HEK293 (cell line): Measurements from ENCODE around the gene ADAM17.

Source experiments
- CTCF ChIA-PET: fragments of 350-600 bp; formaldehyde crosslinking; extraction: SDS; loops from one replicate; lab custom pipeline; 2021; ENCODE audit warnings: antibody characterized with exemption; lab: Yijun Ruan, JAX
- POLR2A ChIA-PET: fragments of 300-600 bp; formaldehyde crosslinking; extraction: SDS; loops from one replicate; lab custom pipeline; 2020; ENCODE audit warnings: antibody characterized with exemption, inconsistent platforms; lab: Yijun Ruan, JAX
- H3K27ac ChIP-seq: fragments of 200-500 bp; sonication (Bioruptor generic); 2 replicates; pipeline ENCODE4 v1.5.1; 2014; ENCODE audit warnings: low read depth, low read length, control low read depth, inconsistent platforms; ENCODE audit errors: extremely low read depth
- H3K36me3 ChIP-seq, 2 experiments: fragments of 200-500 bp in 1 of 2; sonication (Bioruptor generic) in 1 of 2; 1 replicate in 1 of 2; 2 replicates in 1 of 2; pipeline ENCODE4 v1.5.1; 2014 to 2017; ENCODE audit warnings: inconsistent platforms in 2 of 2, low read length in 2 of 2; ENCODE audit not compliant: control insufficient read depth in 2 of 2, insufficient read depth in 1 of 2
- H3K4me1 ChIP-seq: fragments of 200-500 bp; sonication (Bioruptor generic); 2 replicates; pipeline ENCODE4 v1.5.1; 2014; ENCODE audit warnings: mild to moderate bottlenecking, low read length, inconsistent platforms; ENCODE audit not compliant: control insufficient read depth, insufficient read depth
- H3K4me3 ChIP-seq: 2 replicates; pipeline ENCODE4 v1.5.1; 2011; ENCODE audit warnings: low read depth, mild to moderate bottlenecking, control low read depth, low read length, moderate library complexity
- H3K9me3 ChIP-seq: fragments of 200-500 bp; sonication (Bioruptor generic); 2 replicates; pipeline ENCODE4 v1.5.1; 2014; ENCODE audit warnings: low read depth, low read length, inconsistent platforms; ENCODE audit not compliant: control insufficient read depth, insufficient read depth
- GLIS2 ChIP-seq: fragments of 450-650 bp; formaldehyde crosslinking; IDR thresholded peaks from 2 replicates; pipeline ENCODE4 v1.5.1; 2016; ENCODE audit warnings: missing biosample characterization, missing genetic modification characterization
- IKZF3 ChIP-seq: fragments of 450-650 bp; IDR thresholded peaks from 2 replicates; pipeline ENCODE4 v1.5.0; 2018; ENCODE audit warnings: missing biosample characterization, mild to moderate bottlenecking, missing genetic modification characterization, moderate library complexity
- MYNN ChIP-seq: fragments of 450-650 bp; formaldehyde crosslinking; IDR thresholded peaks from 2 replicates; pipeline ENCODE4 v1.5.1; 2016; ENCODE audit warnings: missing biosample characterization, missing genetic modification characterization, borderline replicate concordance
- SALL2 ChIP-seq: fragments of 450-650 bp; formaldehyde crosslinking; IDR thresholded peaks from 2 replicates; pipeline ENCODE4 v1.5.0; 2017; ENCODE audit warnings: missing biosample characterization, mild to moderate bottlenecking, missing genetic modification characterization, borderline replicate concordance
- SP3 ChIP-seq: fragments of 450-650 bp; formaldehyde crosslinking; IDR thresholded peaks from 2 replicates; pipeline ENCODE4 v1.5.1; 2016; ENCODE audit warnings: missing biosample characterization, missing genetic modification characterization
- YY1 ChIP-seq: fragments of 450-650 bp; formaldehyde crosslinking; IDR thresholded peaks from 2 replicates; pipeline ENCODE4 v1.5.1; 2018; ENCODE audit warnings: missing biosample characterization, missing genetic modification characterization
- ZIC2 ChIP-seq: fragments of 450-650 bp; formaldehyde crosslinking; IDR thresholded peaks from 2 replicates; pipeline ENCODE4 v1.5.1; 2016; ENCODE audit warnings: missing biosample characterization, missing genetic modification characterization
- ZNF112 ChIP-seq: fragments of 450-650 bp; formaldehyde crosslinking; IDR thresholded peaks from 2 replicates; pipeline ENCODE4 v1.5.0; 2017; ENCODE audit warnings: missing biosample characterization, missing genetic modification characterization
- ZNF140 ChIP-seq: fragments of 450-650 bp; formaldehyde crosslinking; IDR thresholded peaks from 2 replicates; pipeline ENCODE4 v1.5.1; 2016; ENCODE audit warnings: missing biosample characterization, missing genetic modification characterization
- ZNF2 ChIP-seq: fragments of 450-650 bp; formaldehyde crosslinking; IDR thresholded peaks from 2 replicates; pipeline ENCODE4 v1.5.1; 2016; ENCODE audit warnings: missing biosample characterization, missing genetic modification characterization
- ZNF274 ChIP-seq, 2 experiments: fragments of 200-500 bp in 1 of 2; fragments of 450-650 bp in 1 of 2; sonication (Bioruptor generic) in 1 of 2; formaldehyde crosslinking in 1 of 2; IDR thresholded peaks; 2 replicates each; pipeline versions ENCODE4 v1.5.1 to v1.6.1; 2014 to 2016; ENCODE audit warnings: borderline replicate concordance in 1 of 2, inconsistent platforms in 1 of 2, low read length in 1 of 2, missing biosample characterization in 1 of 2, missing genetic modification characterization in 1 of 2
- ZNF302 ChIP-seq: fragments of 450-650 bp; formaldehyde crosslinking; IDR thresholded peaks from 2 replicates; pipeline ENCODE4 v1.5.1; 2016; ENCODE audit warnings: missing biosample characterization, missing genetic modification characterization, low read depth
- ZNF335 ChIP-seq: fragments of 450-650 bp; formaldehyde crosslinking; conservative IDR thresholded peaks from 2 replicates; pipeline ENCODE4 v1.5.1; 2016; ENCODE audit warnings: missing biosample characterization, missing genetic modification characterization
- ZNF501 ChIP-seq: fragments of 450-650 bp; formaldehyde crosslinking; IDR thresholded peaks from 2 replicates; pipeline ENCODE4 v1.5.1; 2016; ENCODE audit warnings: missing biosample characterization, missing genetic modification characterization
- ZNF529 ChIP-seq: fragments of 450-650 bp; formaldehyde crosslinking; IDR thresholded peaks from 2 replicates; pipeline ENCODE4 v1.5.1; 2017; ENCODE audit warnings: missing genetic modification characterization, missing biosample characterization; ENCODE audit not compliant: insufficient replicate concordance
- ZNF585B ChIP-seq: fragments of 450-650 bp; formaldehyde crosslinking; IDR thresholded peaks from 2 replicates; pipeline ENCODE4 v1.5.1; 2016; ENCODE audit warnings: missing biosample characterization, missing genetic modification characterization
- TF ChIP-seq, protein P1 (sequence below): fragments of 450-650 bp; formaldehyde crosslinking; IDR thresholded peaks from 2 replicates; pipeline ENCODE4 v1.5.1; 2016; ENCODE audit warnings: missing biosample characterization, missing genetic modification characterization
- TF ChIP-seq, protein P2 (sequence below): fragments of 450-650 bp; formaldehyde crosslinking; IDR thresholded peaks from 2 replicates; pipeline ENCODE4 v1.5.1; 2017; ENCODE audit warnings: missing biosample characterization, missing genetic modification characterization
- TF ChIP-seq, protein P3 (sequence below): fragments of 450-650 bp; formaldehyde crosslinking; IDR thresholded peaks from 2 replicates; pipeline ENCODE4 v1.5.1; 2016; ENCODE audit warnings: missing biosample characterization, missing genetic modification characterization
- TF ChIP-seq, protein P4 (sequence below): fragments of 450-650 bp; formaldehyde crosslinking; IDR thresholded peaks from 2 replicates; pipeline ENCODE4 v1.5.1; 2016; ENCODE audit warnings: missing biosample characterization, missing genetic modification characterization

Gene ADAM17

DNA sequence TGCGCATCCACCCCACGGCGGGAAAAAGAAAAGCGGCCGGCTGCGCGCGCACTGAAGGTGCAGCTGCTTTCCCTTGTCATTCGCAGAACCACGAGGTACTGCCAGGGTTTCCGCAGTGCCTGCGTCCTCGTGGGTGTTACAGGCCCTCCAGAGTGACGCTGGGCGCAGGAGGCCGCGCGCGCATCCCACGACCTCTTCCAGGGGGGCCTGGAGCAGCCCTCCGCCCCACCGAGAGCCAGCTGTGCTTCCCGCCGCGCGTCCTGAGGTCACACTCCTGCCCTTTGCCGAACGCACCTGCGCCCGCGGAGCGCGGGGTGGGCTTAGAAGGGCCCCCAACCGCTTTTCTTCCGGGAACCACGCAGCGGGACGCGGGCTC lies 81.7 kb downstream of the ADAM17 start:
- no peaks in the 10 kb centered on the region for H3K9me3 ChIP-seq
- H3K27ac ChIP-seq: peak overlapping the region; percentile 92; the same call in 1 of the 2 replicates
- no peak for TF ChIP-seq ZNF274 (IDR thresholded peaks at IDR 0.05; ENCODE audit: low read length)
- no peak for TF ChIP-seq ZNF274 (tag by site-specific recombination; IDR thresholded peaks at IDR 0.05; ENCODE audit: borderline replicate concordance)
- TF ChIP-seq SALL2 (tag by site-specific recombination): no peak
- peak; percentile 82 for TF ChIP-seq ZIC2 (tag by site-specific recombination)
- 0 out of 2 replicates have a peak, but pooled peaks have one; percentile 10 for TF ChIP-seq IKZF3 (tag by site-specific recombination)
- 0 out of 2 replicates have a peak, but pooled peaks have one; percentile 38 for TF ChIP-seq GLIS2
- TF ChIP-seq ZNF2 (tag by site-specific recombination): peak; percentile 64
- TF ChIP-seq, protein P1, sequence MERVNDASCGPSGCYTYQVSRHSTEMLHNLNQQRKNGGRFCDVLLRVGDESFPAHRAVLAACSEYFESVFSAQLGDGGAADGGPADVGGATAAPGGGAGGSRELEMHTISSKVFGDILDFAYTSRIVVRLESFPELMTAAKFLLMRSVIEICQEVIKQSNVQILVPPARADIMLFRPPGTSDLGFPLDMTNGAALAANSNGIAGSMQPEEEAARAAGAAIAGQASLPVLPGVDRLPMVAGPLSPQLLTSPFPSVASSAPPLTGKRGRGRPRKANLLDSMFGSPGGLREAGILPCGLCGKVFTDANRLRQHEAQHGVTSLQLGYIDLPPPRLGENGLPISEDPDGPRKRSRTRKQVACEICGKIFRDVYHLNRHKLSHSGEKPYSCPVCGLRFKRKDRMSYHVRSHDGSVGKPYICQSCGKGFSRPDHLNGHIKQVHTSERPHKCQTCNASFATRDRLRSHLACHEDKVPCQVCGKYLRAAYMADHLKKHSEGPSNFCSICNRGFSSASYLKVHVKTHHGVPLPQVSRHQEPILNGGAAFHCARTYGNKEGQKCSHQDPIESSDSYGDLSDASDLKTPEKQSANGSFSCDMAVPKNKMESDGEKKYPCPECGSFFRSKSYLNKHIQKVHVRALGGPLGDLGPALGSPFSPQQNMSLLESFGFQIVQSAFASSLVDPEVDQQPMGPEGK (tag by site-specific recombination): 0 out of 2 replicates have a peak, but pooled peaks have one; percentile 47
- no peaks in the 10 kb centered on the region; the same call in 1 of the 2 replicates for H3K4me1 ChIP-seq
- H3K36me3 ChIP-seq: peaks cover 0 to 63% of the 10 kb centered on the region in 2 experiments
- POLR2A ChIA-PET: interaction anchor here (0.7 to 3.0 kb wide), 3 partner anchors 60 to 85 kb away, joined by 3 to 12 read pairs (median 3); partner anchors contain the start of gene ADAM17
- peak overlapping the region; percentile 59 for H3K4me3 ChIP-seq
- CTCF ChIA-PET: interaction anchor here (0.6 to 0.9 kb wide), 3 partner anchors 9 to 107 kb away, joined by 3 read pairs; no protein-coding TSS in a partner anchor

DNA sequence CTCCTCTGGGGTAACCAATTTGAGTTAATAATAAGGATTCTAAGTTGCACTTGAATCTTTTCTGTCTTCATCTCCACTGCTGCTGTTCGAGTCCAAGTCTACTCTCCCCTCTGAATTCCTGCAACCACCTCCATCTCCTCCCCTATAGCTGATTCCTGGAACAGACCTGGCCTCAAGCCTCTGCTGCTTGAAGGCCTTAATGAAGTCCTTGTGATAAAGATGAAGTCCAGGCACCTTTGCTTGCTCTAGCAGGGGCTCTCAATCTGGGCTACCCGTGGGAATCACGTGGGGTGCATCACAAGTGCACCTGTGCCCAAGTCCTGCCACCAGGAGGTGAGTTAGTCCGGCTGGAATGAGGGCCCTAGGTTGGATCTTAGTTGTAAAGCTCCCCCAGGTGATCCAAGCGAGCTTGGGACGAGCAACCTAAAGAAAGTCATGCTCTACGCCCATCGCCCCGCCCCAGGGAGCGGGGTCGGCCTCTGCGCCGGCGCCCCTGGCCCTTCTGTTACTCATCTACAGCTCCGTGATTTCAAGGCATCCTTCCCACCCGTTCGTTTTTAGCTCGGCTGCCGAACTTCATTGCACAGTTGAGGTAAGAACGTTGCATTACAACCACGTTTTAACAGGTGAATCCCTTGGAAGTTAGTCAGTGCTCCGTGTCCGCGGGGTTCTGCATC lies 82.2 kb downstream of the ADAM17 start:
- no peaks in the 10 kb centered on the region; the same call in 1 of the 2 replicates for H3K4me1 ChIP-seq
- CTCF ChIA-PET: interaction anchor here (0.6 to 0.9 kb wide), 4 partner anchors 9 to 135 kb away, joined by 3 read pairs; no protein-coding TSS in a partner anchor
- H3K36me3 ChIP-seq: peaks cover 4 to 62% of the 10 kb centered on the region in 2 experiments
- H3K27ac ChIP-seq: no peak overlapping the region; the same call in 1 of the 2 replicates
- no peaks in the 10 kb centered on the region for H3K9me3 ChIP-seq
- POLR2A ChIA-PET: interaction anchor here (0.5 to 3.0 kb wide), 4 partner anchors 19 to 86 kb away, joined by 3 to 12 read pairs (median 4); partner anchors contain the start of gene ADAM17
- TF ChIP-seq ZNF2 (tag by site-specific recombination): no peak
- no peak for TF ChIP-seq YY1 (tag by site-specific recombination)
- no peak for TF ChIP-seq ZIC2 (tag by site-specific recombination)
- TF ChIP-seq ZNF501 (tag by site-specific recombination): no peak
- H3K4me3 ChIP-seq: no peak overlapping the region

DNA sequence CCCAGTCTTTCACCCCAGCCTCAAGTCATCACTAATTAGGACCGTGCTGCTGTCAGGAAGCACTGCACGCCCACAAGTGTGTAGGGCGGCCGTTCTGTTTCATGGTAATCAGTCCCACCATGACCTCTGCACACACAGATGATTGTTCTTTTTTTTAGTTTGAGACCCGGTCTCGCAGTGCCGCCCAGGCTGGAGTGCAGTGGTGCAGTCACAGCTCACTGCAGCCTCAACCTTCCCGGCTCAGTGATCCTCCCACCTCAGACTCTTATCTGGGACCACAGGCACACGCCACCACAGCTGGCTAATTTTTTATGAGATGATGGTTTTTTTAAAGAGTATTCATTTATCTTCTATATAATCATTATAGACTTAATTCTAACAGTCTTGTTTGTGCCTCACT lies 83.1 kb downstream of the ADAM17 start:
- Histone ChIP-seq H3K27ac (no peak overlapping the region), H3K9me3 (no peaks in the 10 kb centered on the region), H3K4me1 (no peaks in the 10 kb centered on the region; the same call in 1 of the 2 replicates), H3K36me3 (peaks cover 8 to 63% of the 10 kb centered on the region in 2 experiments), H3K4me3 (no peak overlapping the region)
- ChIA-PET CTCF (interaction anchor here (0.7 kb wide), 1 partner anchor 21 kb away, joined by 3 read pairs; no protein-coding TSS in a partner anchor), POLR2A (interaction anchor here (0.6 to 0.7 kb wide), 2 partner anchors 63 to 337 kb away, joined by 3 to 8 read pairs; no protein-coding TSS in a partner anchor)
- TF ChIP-seq, protein P2, sequence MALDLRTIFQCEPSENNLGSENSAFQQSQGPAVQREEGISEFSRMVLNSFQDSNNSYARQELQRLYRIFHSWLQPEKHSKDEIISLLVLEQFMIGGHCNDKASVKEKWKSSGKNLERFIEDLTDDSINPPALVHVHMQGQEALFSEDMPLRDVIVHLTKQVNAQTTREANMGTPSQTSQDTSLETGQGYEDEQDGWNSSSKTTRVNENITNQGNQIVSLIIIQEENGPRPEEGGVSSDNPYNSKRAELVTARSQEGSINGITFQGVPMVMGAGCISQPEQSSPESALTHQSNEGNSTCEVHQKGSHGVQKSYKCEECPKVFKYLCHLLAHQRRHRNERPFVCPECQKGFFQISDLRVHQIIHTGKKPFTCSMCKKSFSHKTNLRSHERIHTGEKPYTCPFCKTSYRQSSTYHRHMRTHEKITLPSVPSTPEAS (tag by site-specific recombination): no peak
- TF ChIP-seq ZNF140 (tag by site-specific recombination): no peak
- TF ChIP-seq ZNF335 (tag by site-specific recombination): no peak
- no peak for TF ChIP-seq ZNF302 (tag by site-specific recombination)
- no peak for TF ChIP-seq ZNF585B (tag by site-specific recombination)
- TF ChIP-seq MYNN (tag by site-specific recombination): no peak
- no peak for TF ChIP-seq ZNF529 (tag by site-specific recombination)
- TF ChIP-seq, protein P3, sequence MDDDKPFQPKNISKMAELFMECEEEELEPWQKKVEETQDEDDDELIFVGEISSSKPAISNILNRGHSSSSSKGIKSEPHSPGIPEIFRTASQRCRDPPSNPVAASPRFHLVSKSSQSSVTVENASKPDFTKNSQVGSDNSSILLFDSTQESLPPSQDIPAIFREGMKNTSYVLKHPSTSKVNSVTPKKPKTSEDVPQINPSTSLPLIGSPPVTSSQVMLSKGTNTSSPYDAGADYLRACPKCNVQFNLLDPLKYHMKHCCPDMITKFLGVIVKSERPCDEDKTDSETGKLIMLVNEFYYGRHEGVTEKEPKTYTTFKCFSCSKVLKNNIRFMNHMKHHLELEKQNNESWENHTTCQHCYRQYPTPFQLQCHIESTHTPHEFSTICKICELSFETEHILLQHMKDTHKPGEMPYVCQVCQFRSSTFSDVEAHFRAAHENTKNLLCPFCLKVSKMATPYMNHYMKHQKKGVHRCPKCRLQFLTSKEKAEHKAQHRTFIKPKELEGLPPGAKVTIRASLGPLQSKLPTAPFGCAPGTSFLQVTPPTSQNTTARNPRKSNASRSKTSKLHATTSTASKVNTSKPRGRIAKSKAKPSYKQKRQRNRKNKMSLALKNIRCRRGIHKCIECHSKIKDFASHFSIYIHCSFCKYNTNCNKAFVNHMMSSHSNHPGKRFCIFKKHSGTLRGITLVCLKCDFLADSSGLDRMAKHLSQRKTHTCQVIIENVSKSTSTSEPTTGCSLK (tag by site-specific recombination): no peak
- no peak for TF ChIP-seq ZNF112
- TF ChIP-seq, protein P4, sequence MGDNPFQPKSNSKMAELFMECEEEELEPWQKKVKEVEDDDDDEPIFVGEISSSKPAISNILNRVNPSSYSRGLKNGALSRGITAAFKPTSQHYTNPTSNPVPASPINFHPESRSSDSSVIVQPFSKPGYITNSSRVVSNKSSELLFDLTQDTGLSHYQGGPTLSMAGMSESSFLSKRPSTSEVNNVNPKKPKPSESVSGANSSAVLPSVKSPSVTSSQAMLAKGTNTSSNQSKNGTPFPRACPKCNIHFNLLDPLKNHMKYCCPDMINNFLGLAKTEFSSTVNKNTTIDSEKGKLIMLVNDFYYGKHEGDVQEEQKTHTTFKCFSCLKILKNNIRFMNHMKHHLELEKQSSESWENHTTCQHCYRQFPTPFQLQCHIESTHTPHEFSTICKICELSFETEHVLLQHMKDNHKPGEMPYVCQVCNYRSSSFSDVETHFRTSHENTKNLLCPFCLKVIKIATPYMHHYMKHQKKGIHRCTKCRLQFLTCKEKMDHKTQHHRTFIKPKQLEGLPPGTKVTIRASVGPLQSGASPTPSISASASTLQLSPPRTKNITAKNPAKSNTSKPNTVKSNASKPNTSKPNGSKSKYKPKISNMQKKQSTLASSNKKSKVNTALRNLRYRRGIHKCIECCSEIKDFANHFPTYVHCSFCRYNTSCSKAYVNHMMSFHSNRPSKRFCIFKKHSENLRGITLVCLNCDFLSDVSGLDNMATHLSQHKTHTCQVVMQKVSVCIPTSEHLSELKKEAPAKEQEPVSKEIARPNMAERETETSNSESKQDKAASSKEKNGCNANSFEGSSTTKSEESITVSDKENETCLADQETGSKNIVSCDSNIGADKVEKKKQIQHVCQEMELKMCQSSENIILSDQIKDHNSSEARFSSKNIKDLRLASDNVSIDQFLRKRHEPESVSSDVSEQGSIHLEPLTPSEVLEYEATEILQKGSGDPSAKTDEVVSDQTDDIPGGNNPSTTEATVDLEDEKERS: no peak
- TF ChIP-seq SP3 (tag by site-specific recombination): no peak
